ENCODE data around the gene SLC41A3.
"Not testable (repeated sequence)": the region's sequence is repeated elsewhere in the genome, so short reads cannot be mapped to it uniquely, and the experiment has no call there.

The SLC41A3 gene

DNA sequence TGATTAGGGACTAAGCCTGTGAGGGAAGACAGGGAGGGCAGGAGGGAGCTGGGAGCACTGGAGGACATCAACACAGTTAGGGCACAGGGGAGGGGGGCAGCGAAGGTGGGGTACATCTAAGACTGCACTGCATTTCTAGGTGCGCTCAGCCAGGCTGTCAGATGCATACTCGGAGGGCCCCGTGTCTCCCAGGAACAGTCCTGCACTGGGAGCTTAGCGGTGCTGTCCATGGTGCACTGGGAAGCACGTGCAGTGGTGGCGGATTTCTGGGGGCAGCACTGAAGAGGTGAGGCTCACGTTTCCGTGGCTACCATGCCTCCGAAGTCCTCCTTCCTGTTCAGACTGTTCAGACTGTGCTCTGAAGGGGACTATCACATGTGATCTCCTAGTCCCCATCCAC, 60.5 kb downstream of the SLC41A3 start:
- no peak for DNase-seq

- no peak for DNase-seq
Measured at GRCh38 chr3:126022741-126023359, 61.1 kb downstream of the SLC41A3 start.

DNA sequence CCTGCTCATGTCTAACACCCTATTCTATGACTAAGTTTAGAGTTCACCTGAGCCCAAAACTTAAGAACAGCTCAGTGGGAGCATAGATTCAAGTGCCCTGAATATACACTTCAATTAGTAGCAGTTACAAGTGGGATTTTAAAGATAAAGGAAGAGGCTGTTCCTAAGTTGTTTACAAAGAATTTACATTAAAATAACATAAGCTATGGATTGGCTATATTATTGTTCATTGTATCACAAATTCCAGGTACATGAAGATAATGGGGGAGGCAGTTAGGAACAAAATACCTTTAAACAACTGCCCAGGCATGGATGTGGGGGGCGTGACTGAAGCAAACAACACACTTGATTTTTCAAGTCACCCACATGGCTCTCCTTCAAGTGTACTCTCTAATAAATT, 62.2 kb downstream of the SLC41A3 start:
- no peak for DNase-seq

DNA sequence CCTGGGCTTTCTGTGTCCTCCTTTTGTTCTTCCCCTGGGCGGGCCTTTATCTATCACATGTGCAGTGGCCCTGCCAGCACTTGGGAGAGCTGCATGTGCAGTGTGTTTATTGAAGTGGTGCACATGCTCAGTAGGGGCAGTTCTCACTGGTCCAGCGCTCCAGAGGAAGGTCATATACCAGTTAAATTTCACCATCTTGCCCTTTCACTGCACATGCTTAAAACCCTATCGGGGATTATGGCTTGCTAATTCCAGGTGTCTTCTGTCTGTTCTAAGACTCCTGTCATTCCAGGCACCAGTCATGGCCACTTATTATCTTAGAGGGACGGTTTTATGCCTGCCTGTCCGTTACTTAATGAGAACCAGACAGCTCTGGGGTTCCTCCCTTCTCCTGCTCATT, 62.7 kb downstream of the SLC41A3 start:
- no peak for DNase-seq

GRCh38 chr3:126019683-126020082, 64.2 kb downstream of the SLC41A3 start:
- DNase-seq = no peak

- DNase-seq = no peak
Measured at GRCh38 chr3:126018995-126019394, 64.9 kb downstream of the SLC41A3 start.

GRCh38 chr3:126018545-126018944, 65.4 kb downstream of the SLC41A3 start:
- DNase-seq = no peak

- no peak for DNase-seq
Measured at GRCh38 chr3:126017362-126017761, 66.6 kb downstream of the SLC41A3 start.

- no peak for DNase-seq
Measured at GRCh38 chr3:126016616-126017015, 67.3 kb downstream of the SLC41A3 start.

DNA sequence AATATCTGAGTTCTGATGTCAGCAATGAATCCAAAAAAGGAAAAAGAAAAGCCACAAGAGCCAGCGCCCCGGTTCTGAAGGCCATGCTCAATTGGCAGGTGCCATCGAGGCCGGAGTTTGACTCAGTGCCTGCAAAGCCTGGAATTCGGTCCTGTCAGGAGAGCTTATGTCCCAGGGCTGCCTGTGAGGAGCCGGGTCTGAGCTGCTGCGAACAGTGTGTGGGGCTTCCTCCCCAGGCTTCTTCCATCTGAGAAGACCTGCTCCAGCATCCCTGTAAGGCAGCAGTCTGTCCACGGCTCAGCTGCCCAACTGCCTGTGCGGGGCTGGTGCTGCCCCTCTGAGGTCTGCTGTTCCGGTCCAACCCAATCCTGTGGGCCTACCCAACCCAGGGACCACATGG, 68.8 kb downstream of the SLC41A3 start:
- no peak for DNase-seq

- peak; percentile 52 for DNase-seq
Measured at GRCh38 chr3:126014252-126014651, 69.7 kb downstream of the SLC41A3 start.

GRCh38 chr3:126013751-126014156, 70.2 kb downstream of the SLC41A3 start:
- no peak for DNase-seq

DNA sequence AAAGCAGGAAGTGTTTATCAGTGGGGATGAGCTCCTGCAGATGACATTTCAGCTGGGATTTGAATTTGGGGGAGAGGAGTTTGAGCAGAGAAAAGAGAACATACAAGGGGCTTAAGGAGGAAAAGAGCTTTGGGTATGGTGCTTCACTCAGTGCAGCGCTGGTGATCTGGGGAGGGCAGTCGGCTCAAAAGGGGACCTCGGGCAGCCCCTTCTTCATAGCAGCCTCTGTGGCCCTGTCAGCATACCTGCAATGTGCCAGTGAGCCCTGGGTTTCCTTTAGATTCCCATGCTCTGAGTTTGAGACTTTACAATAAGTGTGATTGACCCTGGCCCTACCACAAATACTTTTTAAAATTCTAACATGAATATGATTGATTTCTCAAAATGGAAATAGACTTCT, 74.7 kb downstream of the SLC41A3 start:
- DNase-seq = no peak

- no peak for DNase-seq
Measured at GRCh38 chr3:126008219-126008618, 75.7 kb downstream of the SLC41A3 start.

DNA sequence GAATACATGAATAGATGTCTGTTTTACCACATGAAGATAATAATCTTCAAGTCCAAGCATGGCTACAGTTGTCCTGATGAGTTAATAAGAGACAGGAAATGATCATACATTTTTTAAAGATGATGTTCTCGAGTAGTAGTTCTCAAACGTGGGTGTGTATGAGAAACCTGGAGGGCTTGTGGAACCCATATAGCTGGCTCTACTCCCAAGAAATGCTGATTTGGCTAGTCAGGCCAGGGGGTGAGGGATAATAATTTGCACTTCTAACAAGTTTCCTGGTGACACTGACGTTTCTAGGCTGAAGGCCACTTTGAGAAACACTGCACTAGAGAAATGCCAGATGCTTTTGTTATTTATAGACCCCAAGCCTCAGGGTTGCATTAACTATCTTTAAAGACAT, 78.0 kb downstream of the SLC41A3 start:
- peak; percentile 77 for DNase-seq

DNA sequence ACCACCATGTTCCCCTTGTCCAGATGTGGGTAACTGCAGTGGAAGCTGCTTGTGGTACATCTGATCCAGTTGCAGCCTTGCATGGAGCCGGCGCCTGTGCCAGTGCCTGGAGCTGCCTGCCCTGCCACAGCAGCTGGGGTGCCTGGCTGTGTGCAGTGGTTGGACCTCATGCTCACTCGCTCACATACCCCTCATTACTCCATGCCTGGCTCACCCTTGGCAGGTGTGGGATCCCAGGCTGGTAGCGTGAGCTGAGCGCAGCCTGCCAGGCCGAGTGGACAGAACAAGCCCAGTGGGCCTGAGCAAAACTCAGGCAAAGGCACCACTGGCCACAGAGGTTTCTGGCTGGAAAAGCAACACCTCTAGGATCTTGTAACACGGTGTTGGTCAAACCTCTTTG, 79.2 kb downstream of the SLC41A3 start:
- no peak for DNase-seq

DNA sequence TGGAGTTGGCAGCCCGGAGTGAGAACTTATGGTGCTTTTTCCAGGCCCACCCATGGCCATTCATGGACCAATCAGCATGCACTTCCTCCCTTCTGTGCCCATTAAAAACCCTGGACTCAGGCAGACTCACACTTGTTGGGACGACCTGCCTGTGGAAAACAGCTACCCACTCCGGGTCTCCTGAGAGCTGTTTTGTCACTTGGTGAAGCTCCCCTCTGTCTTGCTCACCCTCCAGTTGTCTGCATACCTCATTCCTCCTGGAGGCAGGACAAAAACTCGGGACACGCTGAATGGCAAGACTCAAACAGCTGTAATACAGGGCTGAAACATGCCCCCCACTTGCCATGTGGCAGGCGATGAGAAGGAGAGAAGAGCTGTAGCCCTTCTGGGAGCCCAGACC, 79.7 kb downstream of the SLC41A3 start:
- DNase-seq = no peak

DNA sequence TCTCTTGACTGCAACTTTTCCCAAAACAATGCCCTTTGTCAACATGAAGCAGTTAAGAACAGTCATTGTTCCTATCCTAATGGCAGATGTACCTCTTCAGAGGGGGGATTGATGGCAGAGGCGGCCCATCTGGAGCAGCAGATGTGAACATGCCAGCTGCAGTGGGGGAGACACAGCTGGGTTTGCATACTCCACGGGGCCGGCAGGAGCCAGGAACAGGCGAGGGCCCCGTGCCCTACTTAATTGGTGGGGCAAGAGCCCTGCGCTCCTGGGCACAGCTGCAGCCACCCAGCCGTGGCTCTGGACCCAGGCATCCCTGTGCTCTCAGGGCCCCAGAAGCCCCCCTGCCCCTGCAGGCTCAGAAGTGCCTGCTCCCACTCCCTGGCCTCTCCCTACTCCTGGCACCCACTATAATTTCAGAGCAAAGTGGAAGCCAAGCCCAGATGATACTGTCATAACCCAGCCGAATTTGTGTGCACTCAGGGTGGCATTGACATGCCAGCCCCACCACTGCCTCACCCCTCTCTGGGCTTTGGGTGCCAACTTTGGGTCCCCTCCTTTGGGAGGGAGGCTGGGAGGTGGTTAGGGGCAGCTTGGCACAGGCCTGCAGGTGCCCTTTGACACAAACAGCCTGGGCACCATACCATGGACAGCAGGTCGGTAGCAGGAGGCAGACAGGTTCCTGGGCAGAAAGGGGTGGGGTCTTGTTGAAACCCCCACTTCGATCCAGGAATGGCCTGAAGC, 80.3 kb downstream of the SLC41A3 start:
- DNase-seq = no peak

DNA sequence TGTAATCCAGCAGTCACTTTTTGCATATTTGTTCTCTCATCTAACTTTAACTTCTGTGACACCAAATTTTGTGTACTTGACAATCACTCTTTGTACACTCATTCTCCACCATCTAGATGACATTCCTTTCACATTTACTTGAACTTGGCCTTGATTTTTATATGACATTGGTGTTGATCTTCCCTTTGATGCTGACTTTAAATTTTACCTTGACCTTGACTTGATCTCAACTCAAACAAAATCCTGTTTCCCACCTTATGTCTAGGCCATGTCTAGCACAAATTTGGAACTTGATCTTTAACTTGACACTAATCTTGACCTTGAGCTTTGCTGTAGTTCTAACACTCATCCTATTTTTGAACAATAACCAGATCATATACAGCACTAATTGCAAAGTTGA, 81.7 kb downstream of the SLC41A3 start:
- no peak for DNase-seq

GRCh38 chr3:125996751-125997150, 87.2 kb downstream of the SLC41A3 start:
- not testable (repeated sequence) for DNase-seq

GRCh38 chr3:125990253-125990970, 93.5 kb downstream of the SLC41A3 start:
- DNase-seq = peak; percentile 91

GRCh38 chr3:125984951-125985350, 99.0 kb downstream of the SLC41A3 start:
- not testable (repeated sequence) for DNase-seq

DNA sequence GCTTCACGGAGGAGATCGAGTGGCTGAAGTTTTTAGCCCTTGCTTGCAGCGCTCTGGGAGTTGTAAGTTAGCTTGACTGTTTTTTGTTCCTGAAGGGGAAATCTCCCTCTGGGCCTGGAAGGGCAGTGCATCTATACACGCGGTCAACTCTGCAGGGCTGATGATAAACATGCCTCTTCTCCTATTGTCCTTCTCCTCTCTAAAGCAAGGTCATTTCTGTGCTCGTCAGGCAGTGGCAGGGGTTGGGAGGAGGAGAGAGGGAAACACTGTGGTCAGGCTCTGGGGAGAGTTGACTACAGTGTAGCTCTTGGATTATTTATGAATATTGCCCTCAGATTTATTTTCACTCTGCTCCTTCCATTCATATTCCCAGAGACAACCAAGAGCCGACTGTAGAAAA, 106.8 kb downstream of the SLC41A3 start:
- not testable (repeated sequence) for DNase-seq

- DNase-seq = peak; percentile 41
Measured at GRCh38 chr3:125976003-125976390, 107.9 kb downstream of the SLC41A3 start.

Data from fibroblast of skin of right quadriceps (primary cell).